ENCODE results near the gene COPZ1. TPM values are rescaled to one million over a fixed set of nuclear protein-coding genes. Genes with fewer than 3 reads are reported as not detected.
"Not testable (repeated sequence)": the region's sequence is repeated elsewhere in the genome, so short reads cannot be mapped to it uniquely, and the experiment has no call there.

Gene COPZ1
- total RNA-seq, 1 experiment from 2014 or later = 207 TPM

- TSS peak; percentile 76 for BruUV-seq (replicated peaks)
- TF ChIP-seq CTCF (IDR thresholded peaks at IDR 0.05; ENCODE audit: unreplicated experiment) = no peak
- H3K4me1 Mint-ChIP-seq (ENCODE audit: insufficient read depth, unreplicated experiment) = peaks cover 27% of the 10 kb centered on the region
Observed at GRCh38 chr12:54279227-54279631, 45.7 kb upstream of the COPZ1 start.

GRCh38 chr12:54279632-54280467 lies 45.1 kb upstream of the COPZ1 start, which contains the start of gene CBX5:
TSS of gene CBX5 (minus strand) at chr12:54280122. CDS start at chr12:54257650, 22,472 bp downstream.
- Mint-ChIP-seq H3K9me3 (ENCODE audit: unreplicated experiment) (no peaks in the 10 kb centered on the region), H3K4me3 (ENCODE audit: unreplicated experiment) (no peak within 1 kb of the TSS), H3K4me1 (ENCODE audit: insufficient read depth, unreplicated experiment) (peaks cover 25% of the 10 kb centered on the region), H3K27ac (ENCODE audit: low read depth, unreplicated experiment) (no peak within 1 kb of the TSS), H3K36me3 (ENCODE audit: insufficient read depth, unreplicated experiment) (peaks cover 20% of the 10 kb centered on the region), H3K27me3 (ENCODE audit: insufficient read depth, unreplicated experiment) (no peaks in the 10 kb centered on the region)
- CTCF ChIA-PET = interaction anchor here (0.6 to 2.0 kb wide), 8 partner anchors 14 to 1233 kb away, joined by 3 to 9 read pairs (median 4); no protein-coding TSS in a partner anchor
- POLR2A ChIA-PET = interaction anchor here (0.7 to 4.9 kb wide), 46 partner anchors 7 to 1653 kb away, joined by 3 to 99 read pairs (median 5); partner anchors contain the start of genes COPZ1, HOXC6, HOXC9 and NFE2
- DNase-seq (ENCODE audit: unreplicated experiment) = peak; percentile 100
- BruUV-seq (replicated peaks) = no TSS peak
- intact Hi-C loops (cut with micrococcal nuclease) = loop anchor here (1.0 to 5.0 kb wide), 3 partner anchors 21 to 58 kb away; partner anchors contain the start of gene COPZ1
- no peak for TF ChIP-seq CTCF (IDR thresholded peaks at IDR 0.05; ENCODE audit: unreplicated experiment)

More at GRCh38 chr12:54279227-54279631, 45.7 kb upstream of the COPZ1 start:
- peaks cover 22% of the 10 kb centered on the region for H3K36me3 Mint-ChIP-seq (ENCODE audit: insufficient read depth, unreplicated experiment)
- no peaks in the 10 kb centered on the region for H3K9me3 Mint-ChIP-seq (ENCODE audit: unreplicated experiment)
- H3K27me3 Mint-ChIP-seq (ENCODE audit: insufficient read depth, unreplicated experiment) = no peaks in the 10 kb centered on the region
- ChIA-PET POLR2A (interaction anchor here (0.7 to 4.9 kb wide), 25 partner anchors 12 to 1654 kb away, joined by 3 to 99 read pairs (median 10); partner anchors contain the start of genes COPZ1, HOXC6, HOXC9 and NFE2), CTCF (interaction anchor here (0.6 to 1.1 kb wide), 3 partner anchors 28 to 1232 kb away, joined by 3 to 5 read pairs (median 3); no protein-coding TSS in a partner anchor)
- DNase-seq (ENCODE audit: unreplicated experiment) = no peak
- intact Hi-C loops (cut with micrococcal nuclease) = loop anchor here (5.0 kb wide), 1 partner anchor 57 kb away; no protein-coding TSS in a partner anchor
- H3K4me3 Mint-ChIP-seq (ENCODE audit: unreplicated experiment) = no peak overlapping the region
- no peak overlapping the region for H3K27ac Mint-ChIP-seq (ENCODE audit: low read depth, unreplicated experiment)

GRCh38 chr12:54280468-54281260 lies 44.3 kb upstream of the COPZ1 start, which contains the start of gene HNRNPA1:
TSS of gene HNRNPA1 (plus strand) at chr12:54280726. CDS start at chr12:54280808, 82 bp downstream.
- DNase-seq (ENCODE audit: unreplicated experiment) = peak; percentile 100
- no peaks in the 10 kb centered on the region for H3K27me3 Mint-ChIP-seq (ENCODE audit: insufficient read depth, unreplicated experiment)
- CTCF ChIA-PET = interaction anchor here (0.6 to 2.0 kb wide), 8 partner anchors 13 to 99 kb away, joined by 3 to 10 read pairs (median 4); partner anchors contain the start of gene COPZ1
- POLR2A ChIA-PET = interaction anchor here (0.6 to 4.9 kb wide), 46 partner anchors 8 to 1823 kb away, joined by 3 to 99 read pairs (median 5); partner anchors contain the start of genes COPZ1, HOXC9, NFE2 and ORMDL2
- intact Hi-C loops (cut with micrococcal nuclease) = loop anchor here (1.0 to 2.0 kb wide), 2 partner anchors 22 to 45 kb away; partner anchors contain the start of gene COPZ1
- no peaks in the 10 kb centered on the region for H3K9me3 Mint-ChIP-seq (ENCODE audit: unreplicated experiment)
- H3K36me3 Mint-ChIP-seq (ENCODE audit: insufficient read depth, unreplicated experiment) = peaks cover 15% of the 10 kb centered on the region
- no peak for TF ChIP-seq CTCF (IDR thresholded peaks at IDR 0.05; ENCODE audit: unreplicated experiment)
- H3K4me1 Mint-ChIP-seq (ENCODE audit: insufficient read depth, unreplicated experiment) = peaks cover 21% of the 10 kb centered on the region
- no peak within 1 kb of the TSS for H3K27ac Mint-ChIP-seq (ENCODE audit: low read depth, unreplicated experiment)
- TSS peak; percentile 49 for BruUV-seq (replicated peaks)
- H3K4me3 Mint-ChIP-seq (ENCODE audit: unreplicated experiment) = no peak within 1 kb of the TSS

DNA sequence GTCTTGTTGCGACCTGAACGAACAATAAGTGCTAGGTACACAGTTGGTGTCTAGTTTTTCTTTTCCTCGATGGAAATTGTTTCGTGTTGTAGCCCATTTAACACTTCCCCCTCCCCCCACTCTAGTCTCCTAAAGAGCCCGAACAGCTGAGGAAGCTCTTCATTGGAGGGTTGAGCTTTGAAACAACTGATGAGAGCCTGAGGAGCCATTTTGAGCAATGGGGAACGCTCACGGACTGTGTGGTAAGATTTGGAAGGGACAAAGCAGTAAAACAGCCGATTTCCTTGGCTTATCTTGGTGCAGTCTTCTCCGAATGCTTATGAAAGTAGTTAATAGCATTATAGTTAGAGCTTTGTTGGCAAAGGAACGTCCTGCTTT lies 43.7 kb upstream of the COPZ1 start:
- not testable (repeated sequence) for H3K9me3 Mint-ChIP-seq (ENCODE audit: unreplicated experiment); H3K27me3 Mint-ChIP-seq (ENCODE audit: insufficient read depth, unreplicated experiment); H3K27ac Mint-ChIP-seq (ENCODE audit: low read depth, unreplicated experiment); BruUV-seq (replicated peaks); H3K4me3 Mint-ChIP-seq (ENCODE audit: unreplicated experiment); DNase-seq (ENCODE audit: unreplicated experiment)
- ChIA-PET POLR2A (interaction anchor here (0.6 to 4.9 kb wide), 15 partner anchors 10 to 1823 kb away, joined by 3 to 99 read pairs (median 5); partner anchors contain the start of genes COPZ1, HOXC9, NFE2 and PA2G4), CTCF (interaction anchor here (1.2 to 2.0 kb wide), 5 partner anchors 43 to 98 kb away, joined by 3 to 10 read pairs (median 5); partner anchors contain the start of gene COPZ1)
- Mint-ChIP-seq H3K36me3 (ENCODE audit: insufficient read depth, unreplicated experiment) (peaks cover 14% of the 10 kb centered on the region), H3K4me1 (ENCODE audit: insufficient read depth, unreplicated experiment) (peaks cover 27% of the 10 kb centered on the region)
- intact Hi-C loops (cut with micrococcal nuclease) = loop anchor here (2.0 kb wide), 1 partner anchor 22 kb away; no protein-coding TSS in a partner anchor

DNA sequence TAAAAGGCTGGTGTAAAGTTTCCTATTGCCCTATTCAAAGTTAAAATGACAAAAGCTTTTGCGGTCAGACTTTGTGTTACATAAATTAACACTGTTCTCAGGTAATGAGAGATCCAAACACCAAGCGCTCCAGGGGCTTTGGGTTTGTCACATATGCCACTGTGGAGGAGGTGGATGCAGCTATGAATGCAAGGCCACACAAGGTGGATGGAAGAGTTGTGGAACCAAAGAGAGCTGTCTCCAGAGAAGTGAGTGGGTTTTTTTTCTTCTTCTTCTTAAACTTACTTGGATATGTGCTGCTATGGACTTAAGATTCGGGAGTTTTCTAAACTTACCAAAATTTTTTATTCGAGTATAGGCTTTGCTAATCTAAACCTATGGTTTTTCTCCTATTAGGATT lies 43.2 kb upstream of the COPZ1 start:
- H3K27me3 Mint-ChIP-seq (ENCODE audit: insufficient read depth, unreplicated experiment); H3K36me3 Mint-ChIP-seq (ENCODE audit: insufficient read depth, unreplicated experiment); H3K27ac Mint-ChIP-seq (ENCODE audit: low read depth, unreplicated experiment); H3K4me3 Mint-ChIP-seq (ENCODE audit: unreplicated experiment); BruUV-seq (replicated peaks); H3K9me3 Mint-ChIP-seq (ENCODE audit: unreplicated experiment); DNase-seq (ENCODE audit: unreplicated experiment): not testable (repeated sequence)
- intact Hi-C loops (cut with micrococcal nuclease) = loop anchor here (2.0 kb wide), 1 partner anchor 23 kb away; no protein-coding TSS in a partner anchor
- POLR2A ChIA-PET = interaction anchor here (0.6 to 4.9 kb wide), 14 partner anchors 9 to 1822 kb away, joined by 3 to 99 read pairs (median 5); partner anchors contain the start of genes COPZ1, HOXC9, NFE2 and PA2G4
- CTCF ChIA-PET = interaction anchor here (1.2 to 2.0 kb wide), 5 partner anchors 43 to 97 kb away, joined by 3 to 10 read pairs (median 5); partner anchors contain the start of gene COPZ1
- peaks cover 28% of the 10 kb centered on the region for H3K4me1 Mint-ChIP-seq (ENCODE audit: insufficient read depth, unreplicated experiment)
